Smooth muscle cell (in vitro differentiated cells): ENCODE results near the gene RAP2A. TPM values are rescaled to one million over a fixed set of nuclear protein-coding genes. Genes with fewer than 3 reads are reported as not detected.

Experiments
- DNase-seq: peaks from one replicate; lab custom pipeline; 2025; ENCODE audit not compliant: unreplicated experiment; lab: John Stamatoyannopoulos, UW
- H2AFZ ChIP-seq: fragments of 200-600 bp; sonication (generic); 2 replicates; pipeline ENCODE4 v1.6.0; 2016; ENCODE audit warnings: antibody characterized with exemption, low read depth, mild to moderate bottlenecking
- H3F3A ChIP-seq: fragments of 200-600 bp; sonication (generic); 2 replicates; pipeline ENCODE4 v1.6.0; 2017; ENCODE audit warnings: antibody characterized with exemption, low read depth
- H3K27ac ChIP-seq: fragments of 200-600 bp; sonication (generic); 2 replicates; pipeline ENCODE4 v1.5.1; 2016; ENCODE audit warnings: low read depth, mild to moderate bottlenecking
- H3K27me3 ChIP-seq: fragments of 200-600 bp; sonication (generic); 2 replicates; pipeline ENCODE4 v1.6.1; 2016; ENCODE audit warnings: low read depth, mild to moderate bottlenecking
- H3K36me3 ChIP-seq: fragments of 200-600 bp; sonication (generic); 2 replicates; pipeline ENCODE4 v1.5.1; 2016; ENCODE audit warnings: low read depth
- H3K4me1 ChIP-seq: fragments of 200-600 bp; sonication (generic); 2 replicates; pipeline ENCODE4 v1.5.1; 2016; ENCODE audit warnings: low read depth
- H3K4me2 ChIP-seq: fragments of 200-600 bp; sonication (generic); 2 replicates; pipeline ENCODE4 v1.6.0; 2016; ENCODE audit warnings: mild to moderate bottlenecking
- H3K4me3 ChIP-seq: fragments of 200-600 bp; sonication (generic); 2 replicates; pipeline ENCODE4 v1.5.1; 2016; ENCODE audit warnings: mild to moderate bottlenecking
- H3K79me2 ChIP-seq: fragments of 200-600 bp; sonication (generic); 2 replicates; pipeline ENCODE4 v1.6.0; 2016; ENCODE audit warnings: low read depth, mild to moderate bottlenecking
- H3K9ac ChIP-seq: fragments of 200-600 bp; sonication (generic); 2 replicates; pipeline ENCODE4 v1.6.0; 2016; ENCODE audit warnings: low read depth
- H3K9me3 ChIP-seq: fragments of 200-600 bp; sonication (generic); replicated peaks from 2 replicates; pipeline ENCODE4 v1.5.1; 2016; ENCODE audit warnings: low read depth
- H4K20me1 ChIP-seq: fragments of 200-600 bp; sonication (generic); 2 replicates; pipeline ENCODE4 v1.6.0; 2016; ENCODE audit warnings: low read depth
- CTCF ChIP-seq: fragments of 200-600 bp; sonication (generic); IDR thresholded peaks from 2 replicates; pipeline ENCODE4 v1.5.1; 2017; ENCODE audit warnings: borderline replicate concordance, mild to moderate bottlenecking, antibody characterized with exemption; ENCODE audit not compliant: insufficient read depth, poor library complexity, severe bottlenecking
- WGBS: methylation state at CpG from one replicate; pipeline ENCODE4 v1.1.7; 2016; ENCODE audit warnings: low lambda C conversion rate; 5-methylcytosine and 5-hydroxymethylcytosine counted together
- polyA plus RNA-seq: library from polyadenylated mRNA; unstranded; fragments of >200 nt; fragmentation: Nextera tagmentation; extraction: Ambion mirVana; gene quantifications from 2 replicates; pipeline ENCODE4 v1.2.1, GENCODE V29; 2016
- small RNA-seq: library from RNA; depleted of rRNA; stranded (forward); fragments of <200 nt; gene quantifications from one replicate; pipeline ENCODE3, GENCODE V24; 2014
- total RNA-seq: library from RNA; depleted of rRNA; stranded (reverse); fragments of >200 nt; gene quantifications from 2 replicates; pipeline ENCODE4 v1.2.3, GENCODE V29; 2014

RAP2A gene
- total and polyA plus RNA-seq, 2 experiments from 2014 or later, result 8.5 to 24.1 TPM

DNA sequence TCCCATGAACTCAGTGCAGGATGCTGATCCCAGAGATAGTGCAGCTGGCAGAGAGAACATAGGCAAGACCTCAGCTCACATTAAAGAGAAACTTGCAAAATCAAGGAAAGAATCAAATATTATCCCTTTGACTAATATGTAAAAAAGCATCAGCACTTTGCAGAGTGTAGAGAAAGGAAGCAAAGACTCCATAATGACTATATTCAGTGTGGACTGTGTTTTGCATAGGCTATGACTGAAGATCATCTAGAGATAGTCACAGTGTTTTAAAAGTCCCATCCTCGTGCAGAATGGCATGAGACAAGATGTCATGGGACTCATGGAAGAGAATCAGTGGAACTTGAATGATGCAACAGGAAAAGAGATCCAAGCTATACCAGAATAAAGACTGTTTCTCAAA lies 84.0 kb downstream of the RAP2A start:
- Histone ChIP-seq H3K36me3 (no peaks in the 10 kb centered on the region), H3K4me3 (no peak overlapping the region), H2AFZ (no peak overlapping the region), H3K4me1 (no peaks in the 10 kb centered on the region), H4K20me1 (no peaks in the 10 kb centered on the region), H3K4me2 (no peak overlapping the region), H3K27me3 (peaks cover 6% of the 10 kb centered on the region), H3K9ac (no peak overlapping the region), H3K79me2 (no peaks in the 10 kb centered on the region), H3K27ac (no peak overlapping the region), H3K9me3 (no peaks in the 10 kb centered on the region), H3F3A (no peaks in the 10 kb centered on the region)
- 70% methylated on average over 1 of the region's 1 CpG for WGBS
- TF ChIP-seq CTCF, result no peak
- no peak for DNase-seq

Small RNA genes lying within 50 kb of the gene (small RNA-seq; reads per million reads assigned to genes)
- gene AL442067.1, result not detected

Other genes starting within 250 kb of the RAP2A start
- gene MBNL2, start 211.8 kb upstream of the RAP2A start, total RNA-seq, result 120 and 147 TPM in 2 replicates
- gene MBNL2, start 211.8 kb upstream of the RAP2A start, polyA plus RNA-seq, result 33.7 and 34.9 TPM in 2 replicates